ENCODE measurements around the gene BABAM2.

Gene BABAM2

DNA sequence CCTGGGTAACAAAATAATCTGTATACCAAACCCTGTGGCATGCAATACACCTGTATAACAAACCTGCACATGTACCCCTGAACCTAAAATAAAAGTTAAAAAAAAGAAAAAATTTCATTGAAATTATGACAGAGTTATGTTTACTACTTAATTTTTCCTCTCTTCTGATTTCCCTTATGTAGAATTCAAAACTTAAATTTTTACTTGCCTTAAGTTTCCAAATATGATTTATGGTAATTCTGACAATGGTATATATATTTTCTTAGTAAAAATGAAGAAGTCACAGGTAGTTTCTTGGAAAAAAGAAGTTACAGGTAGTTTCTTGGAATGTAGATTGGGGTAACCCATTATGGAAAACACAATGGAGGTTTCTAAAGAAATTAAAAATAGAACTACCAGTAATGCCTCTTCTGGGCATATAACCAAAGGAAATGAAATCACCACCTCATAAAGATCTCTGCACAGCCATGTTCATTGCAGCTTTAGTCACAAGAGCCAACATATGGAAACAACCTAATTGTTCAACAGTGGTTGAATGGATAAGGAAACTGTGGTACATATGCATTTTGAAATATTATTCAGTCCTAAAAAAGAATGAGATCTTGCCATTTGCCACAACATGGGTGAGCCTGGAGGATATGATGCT is 164.9 kb downstream of the BABAM2 start:
- in situ Hi-C loops (cut with MboI; ENCODE audit: low sequenced_read_pairs), result no loop called here

DNA sequence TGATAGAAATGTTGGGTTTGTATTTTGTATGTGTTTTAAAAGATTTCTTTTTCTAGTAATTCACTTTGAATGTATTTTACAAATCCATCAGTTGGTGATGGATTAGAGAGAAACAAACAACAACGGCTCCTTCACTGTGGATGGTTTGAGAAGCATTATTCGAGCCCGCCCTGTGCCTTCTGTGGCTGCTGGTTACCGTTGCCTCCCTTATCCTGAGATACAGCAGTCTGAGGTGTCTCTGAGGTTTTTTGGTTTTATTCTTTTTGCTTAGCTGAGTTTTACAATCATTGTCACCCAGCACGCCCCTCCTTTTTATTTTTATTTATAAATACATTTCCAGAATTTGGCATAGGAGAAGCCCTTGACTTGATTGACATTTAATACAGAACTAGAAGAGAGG is 168.3 kb downstream of the BABAM2 start:
- in situ Hi-C loops (cut with MboI; ENCODE audit: low sequenced_read_pairs), result no loop called here

DNA sequence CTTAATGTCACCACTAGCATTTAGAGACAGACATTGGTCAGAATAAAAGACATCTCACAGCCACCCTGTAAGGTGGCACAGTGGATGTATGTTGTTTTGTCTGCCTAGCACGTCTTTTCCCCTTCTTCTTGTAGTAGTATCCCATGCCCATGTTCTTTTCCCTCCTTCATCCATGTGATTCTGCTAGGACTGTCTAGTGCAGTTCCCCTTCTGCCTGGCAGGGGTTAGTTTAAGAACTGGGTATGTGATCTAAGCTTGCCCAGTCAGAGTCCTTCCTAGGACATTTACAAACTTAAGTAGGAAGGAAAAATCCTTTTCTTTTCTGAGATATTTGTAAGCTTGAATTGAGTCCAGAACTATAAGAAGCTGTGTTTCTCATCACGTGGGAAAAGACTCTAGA is 172.3 kb downstream of the BABAM2 start:
- in situ Hi-C loops (cut with MboI; ENCODE audit: low sequenced_read_pairs), result no loop called here

DNA sequence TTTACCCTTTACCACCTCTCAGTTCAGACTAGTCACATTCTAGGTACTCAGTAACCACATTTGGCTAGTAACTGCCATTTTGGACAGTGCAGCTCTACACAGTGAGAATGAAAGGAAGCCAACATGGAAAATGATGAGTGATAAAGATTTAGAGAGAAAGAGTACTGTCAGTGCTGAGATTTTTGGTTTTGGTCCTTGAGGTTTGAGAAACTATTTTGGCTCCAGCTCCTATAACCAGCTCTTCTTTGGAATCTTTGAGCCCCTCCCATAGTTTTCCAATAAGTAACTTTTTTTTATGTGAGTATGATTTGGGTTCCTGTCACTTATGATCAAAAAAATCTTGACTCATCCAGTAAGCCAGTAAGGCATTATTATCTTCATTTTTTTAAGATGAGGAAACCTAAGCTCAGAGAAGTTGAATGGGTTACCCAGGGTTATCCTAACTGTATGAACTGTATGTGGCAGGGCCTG is 173.0 kb downstream of the BABAM2 start:
- in situ Hi-C loops (cut with MboI; ENCODE audit: low sequenced_read_pairs), result no loop called here

DNA sequence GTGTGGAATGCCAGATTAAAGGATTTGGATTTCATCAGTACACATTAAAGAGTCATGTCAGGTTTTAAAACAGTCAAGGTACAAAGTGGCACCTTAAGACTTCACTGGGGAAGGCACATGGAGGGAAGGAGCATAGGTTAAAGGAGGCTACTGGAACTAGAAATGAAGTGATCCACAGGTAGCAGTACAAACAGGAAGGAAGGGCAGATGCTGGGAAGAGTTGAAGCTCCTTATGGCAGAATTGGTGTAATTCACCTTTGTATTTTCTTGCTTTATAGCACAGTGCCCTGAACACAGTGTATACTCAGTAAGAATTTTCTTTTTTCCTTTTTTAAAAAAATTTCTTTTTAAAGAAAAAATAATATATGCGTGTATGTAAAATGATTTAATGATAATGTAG is 177.1 kb downstream of the BABAM2 start:
- in situ Hi-C loops (cut with MboI; ENCODE audit: low sequenced_read_pairs), result no loop called here

DNA sequence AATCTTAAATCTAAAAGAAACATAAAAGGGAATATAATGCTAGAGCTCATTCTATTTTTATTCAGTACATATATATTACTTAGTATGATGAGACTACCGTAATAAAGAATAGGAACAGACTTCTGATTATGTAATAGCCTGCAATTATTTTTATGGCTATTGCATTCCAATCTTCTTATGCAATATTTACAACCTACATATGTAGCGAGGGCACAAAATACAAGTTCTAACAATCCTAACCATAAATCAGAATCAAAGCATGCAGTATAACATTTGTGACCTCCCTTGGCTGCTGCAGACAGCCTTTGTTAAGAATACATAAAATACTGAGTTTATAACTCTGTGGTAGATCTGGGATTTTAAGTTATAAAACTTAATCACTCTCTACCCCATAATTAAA is 177.6 kb downstream of the BABAM2 start:
- in situ Hi-C loops (cut with MboI; ENCODE audit: low sequenced_read_pairs), result no loop called here

DNA sequence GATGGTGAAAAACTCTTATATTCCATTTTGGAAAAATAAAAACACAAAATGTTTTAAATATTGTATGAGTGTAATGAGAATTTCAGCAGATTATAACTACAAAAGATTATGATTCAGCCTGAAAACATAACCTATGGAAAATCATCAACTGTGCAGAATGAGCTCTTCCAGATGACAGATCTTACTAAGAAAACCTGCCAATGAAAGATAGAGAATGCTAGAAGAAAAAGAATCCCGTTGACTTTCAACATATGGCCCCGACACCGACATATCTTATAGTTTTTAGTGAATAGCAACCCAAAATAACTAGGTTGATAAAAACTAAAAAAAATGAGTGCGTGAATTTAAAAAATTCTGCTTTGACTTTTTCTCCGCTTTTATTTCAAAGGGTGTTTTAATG is 178.0 kb downstream of the BABAM2 start:
- in situ Hi-C loops (cut with MboI; ENCODE audit: low sequenced_read_pairs), result no loop called here

DNA sequence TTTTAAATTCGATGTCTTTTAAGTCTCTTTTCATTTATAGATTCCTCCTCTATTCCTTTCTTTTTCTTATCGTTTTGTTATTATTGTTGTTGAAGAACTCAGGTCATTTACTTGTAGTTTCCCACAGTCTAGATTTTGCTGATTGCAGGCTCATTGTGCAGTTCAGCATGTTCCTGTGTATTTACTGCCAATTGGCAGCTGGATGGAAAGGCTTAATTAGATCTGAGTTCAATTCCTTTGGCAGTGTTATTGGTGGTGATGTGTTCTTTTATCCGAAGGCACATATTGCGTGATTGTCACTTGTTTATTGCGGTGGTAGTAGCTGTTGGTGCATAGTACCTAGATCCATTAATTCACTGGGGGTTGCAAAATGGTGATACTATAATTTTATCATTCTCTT is 180.7 kb downstream of the BABAM2 start:
- in situ Hi-C loops (cut with MboI; ENCODE audit: low sequenced_read_pairs), result no loop called here

DNA sequence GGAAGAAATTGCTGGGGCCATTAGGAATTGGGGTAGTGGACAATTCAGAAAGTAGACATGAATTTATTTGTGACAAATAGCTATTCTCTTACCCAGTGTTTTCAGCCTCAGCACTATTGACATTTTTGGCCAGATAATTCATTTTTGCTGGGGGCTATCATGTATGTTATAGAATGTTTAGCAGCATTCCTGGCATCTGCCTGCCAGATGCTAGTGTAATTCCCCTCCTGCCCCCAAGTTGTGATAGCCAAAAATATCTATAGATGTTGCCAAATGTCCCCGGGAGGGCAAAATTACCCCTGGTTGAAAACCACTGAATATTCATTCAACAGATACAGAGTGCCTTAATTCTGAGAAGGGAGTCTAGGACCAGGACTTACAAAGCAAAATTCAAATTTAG is 183.6 kb downstream of the BABAM2 start:
- in situ Hi-C loops (cut with MboI; ENCODE audit: low sequenced_read_pairs), result no loop called here

DNA sequence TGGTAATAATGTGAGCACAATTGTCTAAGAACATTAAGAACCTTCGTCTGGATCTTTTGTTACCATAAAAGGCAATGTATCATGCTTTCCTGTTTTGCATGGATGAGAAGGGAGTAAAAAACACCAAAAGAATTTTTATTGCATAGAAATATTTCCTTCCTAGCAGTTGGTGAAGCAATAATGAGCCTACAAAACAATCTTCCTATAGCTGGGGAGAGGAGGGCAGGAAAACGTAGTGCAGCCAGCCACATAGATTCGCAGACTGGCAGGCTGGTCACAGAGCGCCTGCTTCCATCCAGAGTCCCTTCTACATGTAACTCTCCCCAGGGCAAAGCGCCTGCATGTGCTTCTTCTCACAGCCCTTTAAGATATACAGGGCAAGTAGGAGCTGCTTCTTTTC is 190.4 kb downstream of the BABAM2 start:
- in situ Hi-C loops (cut with MboI; ENCODE audit: low sequenced_read_pairs), result no loop called here

DNA sequence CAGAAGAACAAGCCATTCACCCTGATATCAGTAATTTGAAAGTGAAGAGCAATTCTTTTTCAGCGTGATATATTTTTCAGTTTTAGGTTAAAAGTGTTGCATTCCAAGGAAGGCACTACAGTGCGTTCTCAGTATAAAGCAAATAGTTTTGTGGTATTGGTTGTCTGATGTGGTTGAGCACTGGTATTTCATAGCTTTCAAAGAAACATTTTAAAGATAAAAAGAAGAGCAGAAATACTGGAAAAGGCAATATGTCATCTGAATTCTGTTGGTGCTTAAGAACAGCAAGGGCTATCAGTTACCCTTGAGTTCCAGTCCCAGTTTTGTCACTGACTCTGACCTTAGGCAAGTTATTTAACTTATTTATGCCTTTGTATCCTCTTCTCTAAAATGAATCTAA is 191.6 kb downstream of the BABAM2 start:
- in situ Hi-C loops (cut with MboI; ENCODE audit: low sequenced_read_pairs), result no loop called here

DNA sequence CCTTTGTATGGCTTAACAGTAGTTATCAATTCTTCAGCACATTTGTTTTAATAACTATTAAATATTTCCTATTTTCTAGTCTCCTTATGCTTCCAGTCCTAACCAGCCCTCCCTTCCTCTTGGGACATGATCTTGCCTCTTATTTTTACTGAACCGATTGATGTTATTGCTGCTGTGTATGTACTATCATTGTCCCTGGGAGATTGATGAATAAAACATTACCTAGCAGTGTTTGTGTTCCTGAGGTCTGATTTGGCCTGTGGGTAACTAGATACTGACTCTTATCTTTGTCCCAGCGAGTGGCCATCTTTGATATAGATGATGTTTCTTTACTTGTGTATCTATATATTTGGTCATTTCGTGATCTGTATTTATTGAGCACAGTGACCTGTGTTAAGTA is 192.9 kb downstream of the BABAM2 start:
- in situ Hi-C loops (cut with MboI; ENCODE audit: low sequenced_read_pairs), result no loop called here

DNA sequence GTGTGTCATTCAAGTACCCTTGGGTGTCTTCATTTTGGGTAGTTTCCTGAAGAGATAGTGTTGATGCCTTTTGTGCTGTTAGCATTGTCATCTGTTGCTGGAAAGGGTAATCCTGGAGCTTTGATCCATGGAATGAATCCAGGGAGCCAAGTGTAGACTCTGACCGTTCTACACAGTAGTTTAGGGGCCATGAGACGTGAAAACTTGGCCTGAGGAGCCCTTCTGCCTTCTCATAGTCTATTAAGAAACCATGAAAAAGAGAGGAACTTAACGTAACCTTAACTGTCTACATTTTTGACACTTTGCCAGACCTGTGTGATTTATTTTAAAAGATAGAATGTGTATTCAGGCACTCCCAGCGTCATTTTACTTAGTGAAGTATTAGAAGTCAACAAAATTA is 194.0 kb downstream of the BABAM2 start:
- in situ Hi-C loops (cut with MboI; ENCODE audit: low sequenced_read_pairs), result no loop called here

DNA sequence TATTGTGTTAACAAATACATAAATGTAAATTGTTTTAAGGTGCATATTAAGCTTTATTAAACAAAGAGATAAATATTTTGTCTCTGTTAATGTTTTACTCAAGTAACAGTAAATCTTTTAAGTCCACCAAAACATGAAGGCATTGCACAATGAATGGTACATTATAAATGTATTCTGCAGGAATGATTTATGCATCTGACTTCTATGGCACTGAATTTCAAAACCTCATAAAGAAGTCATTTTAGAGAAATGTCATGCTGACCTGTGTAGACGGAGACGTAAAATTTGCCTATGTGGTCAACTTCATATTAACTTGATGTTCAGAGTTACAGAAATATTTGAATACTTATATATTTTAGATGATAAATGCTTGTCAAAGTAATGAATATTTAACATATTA is 194.7 kb downstream of the BABAM2 start:
- in situ Hi-C loops (cut with MboI; ENCODE audit: low sequenced_read_pairs), result no loop called here

DNA sequence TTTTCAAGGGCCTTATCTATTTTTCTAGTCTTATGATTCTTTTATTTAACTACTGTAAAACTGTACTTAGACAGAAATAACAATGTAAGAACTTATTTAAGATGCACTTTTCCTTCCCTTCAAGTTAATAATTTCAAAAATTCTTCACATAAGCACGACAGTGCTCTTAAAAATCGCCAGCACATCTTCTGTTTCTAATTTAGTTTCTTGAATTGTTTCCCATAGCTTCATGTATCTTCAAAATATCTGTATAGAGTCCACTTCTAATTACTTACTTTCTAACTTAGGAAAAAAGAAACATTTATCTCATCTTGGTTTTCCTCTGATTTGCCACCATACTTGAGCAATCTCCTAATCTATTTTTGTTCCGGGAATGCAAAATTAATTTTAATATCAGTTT is 196.1 kb downstream of the BABAM2 start:
- in situ Hi-C loops (cut with MboI; ENCODE audit: low sequenced_read_pairs), result no loop called here

DNA sequence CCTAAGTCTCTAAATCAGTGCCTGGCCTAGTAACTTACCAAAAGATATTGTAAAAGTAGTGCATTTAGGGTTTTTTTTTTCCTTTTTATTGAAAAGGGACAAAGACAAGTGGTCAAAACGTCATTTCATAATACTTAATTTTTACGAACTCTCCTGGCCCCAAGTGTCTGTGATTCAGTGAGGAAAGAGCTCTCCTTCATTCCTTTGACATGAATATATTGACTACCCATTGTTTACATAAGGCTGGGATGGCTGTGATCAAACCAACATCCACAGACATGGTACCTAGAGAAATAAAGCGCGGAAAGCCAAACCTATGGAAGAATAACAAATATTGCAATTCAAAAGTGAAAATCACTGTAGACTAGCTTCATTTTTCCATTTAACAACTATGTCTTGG is 198.4 kb downstream of the BABAM2 start:
- in situ Hi-C loops (cut with MboI; ENCODE audit: low sequenced_read_pairs), result no loop called here

DNA sequence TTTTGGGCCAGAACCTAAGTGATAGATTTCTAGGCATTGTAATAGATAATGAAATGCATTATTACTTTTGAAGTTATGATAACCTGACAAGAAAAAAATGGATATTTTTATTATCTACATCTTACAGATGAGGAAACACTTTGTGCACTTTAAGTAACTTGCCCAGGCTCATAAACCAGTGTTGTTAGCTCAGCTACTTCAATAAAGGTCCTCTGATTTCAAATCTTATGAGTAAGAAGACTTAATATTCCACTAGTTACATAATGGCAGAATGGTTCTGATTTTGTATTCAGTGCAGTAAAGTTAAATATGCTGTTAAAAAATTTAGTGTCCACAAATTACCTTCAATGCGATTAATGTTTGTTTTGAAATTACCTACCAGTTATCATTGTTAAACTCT is 199.0 kb downstream of the BABAM2 start:
- in situ Hi-C loops (cut with MboI; ENCODE audit: low sequenced_read_pairs), result no loop called here

DNA sequence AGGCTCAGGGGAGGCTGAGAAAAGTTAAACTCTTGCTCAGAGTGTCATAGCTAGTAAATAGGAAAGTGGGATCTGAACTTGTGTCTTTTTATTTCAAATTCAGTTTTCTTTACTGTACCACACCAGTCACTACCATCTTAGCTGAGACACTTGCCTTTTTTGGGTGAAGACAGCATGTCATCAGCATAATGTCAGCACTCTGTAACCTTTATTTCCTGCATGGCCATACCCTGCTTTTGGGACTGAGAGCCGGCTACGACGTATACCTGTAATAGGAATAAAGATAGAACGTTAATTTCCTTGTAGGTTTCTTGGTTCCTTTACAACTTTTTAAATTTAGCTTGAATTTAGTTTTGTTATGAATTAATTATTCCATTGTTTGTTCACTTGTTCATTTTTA is 202.8 kb downstream of the BABAM2 start:
- in situ Hi-C loops (cut with MboI; ENCODE audit: low sequenced_read_pairs), result no loop called here

DNA sequence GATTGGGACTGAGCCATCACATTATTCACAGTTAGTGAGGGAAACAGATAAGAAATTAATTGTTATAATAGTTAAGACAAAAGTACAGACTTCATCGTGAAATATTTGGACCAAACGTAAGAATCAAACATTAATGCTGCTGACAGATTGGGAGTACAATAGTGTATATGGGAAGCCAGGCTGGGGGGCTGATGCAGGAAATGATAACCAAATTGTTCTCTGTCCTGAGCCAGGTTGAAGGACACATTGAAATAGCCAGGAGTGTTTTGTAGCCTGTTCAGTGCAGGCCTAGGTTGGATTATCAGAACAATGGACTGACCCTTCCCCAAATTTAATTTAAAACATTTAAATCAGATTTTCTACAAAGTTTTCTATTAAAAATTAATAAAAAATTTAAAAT is 203.2 kb downstream of the BABAM2 start:
- in situ Hi-C loops (cut with MboI; ENCODE audit: low sequenced_read_pairs), result no loop called here

DNA sequence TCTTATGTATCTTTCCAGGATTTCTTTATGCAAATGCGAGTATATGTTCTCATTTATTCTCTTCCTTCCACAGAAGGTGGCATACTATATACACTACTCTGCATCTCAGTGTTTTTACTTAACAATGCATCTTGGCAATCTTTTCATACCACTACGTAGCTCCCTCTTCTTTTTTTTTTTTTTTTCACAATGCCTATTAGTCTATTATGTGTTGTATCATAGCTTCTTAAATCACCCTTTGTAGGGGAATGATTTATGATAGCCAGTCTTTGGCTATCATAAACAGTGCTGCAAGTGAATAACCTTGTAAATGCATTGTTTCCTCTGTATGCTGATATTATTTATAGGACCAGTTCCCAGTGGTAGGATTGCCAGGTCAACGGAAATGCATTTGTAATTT is 204.2 kb downstream of the BABAM2 start:
- in situ Hi-C loops (cut with MboI; ENCODE audit: low sequenced_read_pairs), result no loop called here

DNA sequence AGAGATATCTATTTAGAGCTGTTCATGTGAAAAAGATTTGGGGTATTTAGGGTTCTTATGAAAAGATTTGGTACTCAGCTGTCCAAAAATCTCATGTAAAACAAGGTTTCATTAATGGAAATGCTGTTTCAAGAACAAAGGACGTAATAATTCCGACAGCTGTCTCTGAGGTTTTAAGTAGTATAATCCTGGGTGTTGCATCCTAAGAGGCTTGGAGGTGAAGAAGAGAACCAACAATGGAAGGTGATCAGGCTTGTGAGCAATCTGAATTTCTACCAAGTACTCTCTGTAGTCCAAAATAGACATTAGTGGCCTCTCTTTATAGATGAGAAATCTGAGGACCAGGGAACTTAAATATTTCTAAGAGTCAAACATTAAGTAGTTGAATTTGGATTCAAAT is 205.1 kb downstream of the BABAM2 start:
- in situ Hi-C loops (cut with MboI; ENCODE audit: low sequenced_read_pairs), result no loop called here

DNA sequence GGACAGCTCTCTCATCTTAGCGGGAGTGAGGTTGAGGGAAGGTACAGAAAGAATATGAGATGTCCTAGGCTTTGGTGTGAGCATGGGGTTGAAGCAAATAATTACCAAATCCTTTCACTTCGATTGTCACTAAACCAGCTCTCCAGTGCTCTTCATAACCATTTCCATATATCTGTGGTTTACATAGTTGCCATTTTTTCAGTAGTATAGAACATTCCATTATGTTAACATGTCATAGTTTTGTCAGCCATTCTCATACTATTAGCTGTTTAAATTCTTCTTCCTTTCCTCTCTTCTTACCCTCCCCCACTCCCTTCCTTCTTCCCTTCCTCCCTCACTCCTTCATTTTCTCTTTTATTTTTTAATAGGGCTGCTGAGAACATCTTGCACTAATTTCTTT is 205.9 kb downstream of the BABAM2 start:
- in situ Hi-C loops (cut with MboI; ENCODE audit: low sequenced_read_pairs), result no loop called here

DNA sequence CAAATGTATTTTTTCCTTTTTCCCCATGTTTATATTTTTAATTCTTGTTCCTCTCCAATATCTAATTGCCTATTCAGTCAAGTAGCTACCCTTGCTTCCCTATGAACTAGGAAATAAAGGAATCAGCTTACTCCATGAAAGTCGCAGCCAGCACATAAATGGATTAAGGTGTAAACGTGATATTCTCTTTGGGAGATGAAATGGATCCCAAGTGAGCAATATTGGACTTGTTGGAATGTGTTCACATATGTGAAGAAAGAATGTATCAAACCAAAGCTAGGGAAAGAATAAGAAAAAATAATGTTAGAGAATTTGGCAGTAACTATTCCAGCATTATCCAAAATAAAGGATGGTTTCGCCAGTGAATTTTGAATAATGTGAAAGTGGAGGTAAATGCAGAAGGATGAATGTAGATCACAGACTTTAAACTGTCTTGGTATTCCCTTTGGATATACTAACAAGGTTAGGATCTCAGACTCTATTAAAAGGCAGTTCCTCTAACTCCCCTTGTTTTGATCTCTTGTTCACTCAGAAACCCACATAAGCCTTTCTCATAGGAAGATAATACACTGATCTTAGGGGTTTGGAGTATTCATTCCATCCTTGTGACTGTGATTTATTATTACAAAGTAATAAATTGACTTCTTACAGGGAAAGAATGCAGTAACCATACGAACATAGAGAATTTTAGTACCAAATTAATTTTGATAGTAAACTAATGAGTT is 208.1 kb downstream of the BABAM2 start:
- in situ Hi-C loops (cut with MboI; ENCODE audit: low sequenced_read_pairs), result no loop called here

All from HL-60/S4 treated with retinoic acid at 250 ng/mL for 4 days and 3 days (cell line).